Subcutaneous abdominal adipose tissue (tissue), 5 donors: Measurements from ENCODE around the gene TBC1D19.

ENCODE experiments used
- H3K27ac ChIP-seq: one replicate; pipeline ENCODE4 v1.7.0; 2013; ENCODE audit warnings: low read depth, mild to moderate bottlenecking, inconsistent platforms, low read length, moderate library complexity
- H3K27me3 ChIP-seq, 5 donors: one replicate each; pipeline ENCODE4 v1.7.0; 2013; ENCODE audit warnings: low read length in 5 of 5, inconsistent platforms in 1 of 5; ENCODE audit not compliant: control insufficient read depth in 5 of 5, insufficient read depth in 4 of 5
- H3K36me3 ChIP-seq, 5 donors: one replicate each; pipeline ENCODE4 v1.7.0; 2013; ENCODE audit warnings: low read length in 5 of 5; ENCODE audit not compliant: control insufficient read depth in 5 of 5, insufficient read depth in 5 of 5
- H3K4me1 ChIP-seq, 5 donors: one replicate each; pipeline ENCODE4 v1.7.0; 2013; ENCODE audit warnings: low read length in 5 of 5, mild to moderate bottlenecking in 3 of 5, moderate library complexity in 1 of 5; ENCODE audit not compliant: control insufficient read depth in 5 of 5, insufficient read depth in 5 of 5
- H3K4me3 ChIP-seq, 5 donors: one replicate each; pipeline ENCODE4 v1.7.0; 2013; ENCODE audit warnings: low read length in 5 of 5, low read depth in 1 of 5
- H3K9ac ChIP-seq, 5 donors: one replicate each; pipeline ENCODE4 v1.7.0; 2013; ENCODE audit warnings: low read length in 5 of 5, mild to moderate bottlenecking in 4 of 5, moderate library complexity in 3 of 5
- H3K9me3 ChIP-seq, 5 donors: one replicate each; pipeline ENCODE4 v1.7.0; 2013; ENCODE audit warnings: low read length in 5 of 5; ENCODE audit not compliant: control insufficient read depth in 5 of 5
- donor health status: healthy.
- donor health status: healthy.
- donor health status: healthy.
- donor health status: healthy.
- donor health status: healthy.

TBC1D19 gene

DNA sequence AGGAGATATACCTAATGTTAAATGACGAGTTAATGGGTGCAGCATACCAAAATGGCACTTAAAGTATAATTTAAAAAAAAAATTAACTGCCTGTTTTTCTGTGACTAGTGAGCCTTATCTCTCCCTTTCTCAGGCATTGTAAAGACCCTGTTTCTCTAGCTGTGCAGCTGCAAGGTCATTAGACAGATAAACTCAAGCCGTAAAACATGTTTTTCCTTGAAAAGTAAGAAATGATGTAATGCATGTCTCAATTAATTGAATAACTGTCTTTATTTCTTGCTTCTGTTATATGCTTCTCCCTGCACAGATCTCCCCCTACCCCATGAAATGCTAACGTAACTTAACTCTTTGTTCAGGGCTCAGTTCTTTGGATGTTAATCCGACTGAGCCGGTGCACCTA is 10.5 kb downstream of the TBC1D19 start:
- Histone ChIP-seq H3K4me1 (no peaks in the 10 kb centered on the region), H3K9ac (no peak overlapping the region), H3K9me3 (no peaks in the 10 kb centered on the region), H3K27ac (no peak overlapping the region), H3K36me3 (no peaks in the 10 kb centered on the region), H3K4me3 (no peak overlapping the region), H3K27me3 (no peaks in the 10 kb centered on the region)

DNA sequence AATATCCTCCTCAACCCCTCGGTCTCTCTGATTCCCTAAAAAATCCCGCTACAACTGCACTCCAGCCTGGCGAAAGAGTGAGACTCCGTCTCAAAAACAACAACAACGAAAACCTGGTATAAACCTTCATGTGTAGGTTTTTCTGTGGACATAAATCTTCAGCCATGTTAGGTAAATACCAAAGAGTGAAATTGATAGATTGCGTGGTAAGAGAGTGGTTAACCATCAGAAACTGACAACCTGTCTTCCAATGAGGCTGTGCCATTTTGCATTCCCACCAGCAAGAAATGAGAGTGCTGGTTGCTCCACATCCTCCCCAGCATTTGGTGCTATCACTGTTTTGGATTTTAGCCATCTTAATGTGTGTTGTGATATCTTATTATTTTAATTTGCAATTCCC is 10.9 kb downstream of the TBC1D19 start:
- H3K4me1 ChIP-seq = no peaks in the 10 kb centered on the region
- no peaks in the 10 kb centered on the region for H3K27me3 ChIP-seq
- H3K27ac ChIP-seq = no peak overlapping the region
- no peaks in the 10 kb centered on the region for H3K9me3 ChIP-seq
- H3K4me3 ChIP-seq = no peak overlapping the region
- H3K36me3 ChIP-seq = no peaks in the 10 kb centered on the region
- no peak overlapping the region for H3K9ac ChIP-seq

DNA sequence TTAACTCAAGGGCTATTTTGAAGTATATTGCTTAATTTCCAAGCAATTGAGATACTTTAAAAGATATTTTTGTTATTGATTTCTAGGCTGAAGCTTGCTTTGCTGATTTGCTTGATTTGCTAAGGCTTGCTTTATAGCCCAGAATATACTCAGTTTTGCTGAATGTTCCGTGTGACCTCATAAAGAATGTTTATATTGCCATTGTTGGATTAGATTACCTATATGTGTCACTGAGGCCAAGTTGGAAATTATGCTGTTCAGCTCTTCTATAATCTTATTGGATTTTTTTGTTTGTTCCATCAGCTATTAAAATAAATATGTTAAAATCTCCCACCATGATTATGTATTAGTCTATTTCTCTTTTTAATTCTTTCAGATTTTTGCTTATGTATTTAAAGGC is 13.0 kb downstream of the TBC1D19 start:
- Histone ChIP-seq H3K36me3 (no peaks in the 10 kb centered on the region), H3K4me1 (no peaks in the 10 kb centered on the region), H3K4me3 (no peak overlapping the region), H3K9me3 (no peaks in the 10 kb centered on the region), H3K9ac (no peak overlapping the region), H3K27ac (no peak overlapping the region), H3K27me3 (no peaks in the 10 kb centered on the region)

DNA sequence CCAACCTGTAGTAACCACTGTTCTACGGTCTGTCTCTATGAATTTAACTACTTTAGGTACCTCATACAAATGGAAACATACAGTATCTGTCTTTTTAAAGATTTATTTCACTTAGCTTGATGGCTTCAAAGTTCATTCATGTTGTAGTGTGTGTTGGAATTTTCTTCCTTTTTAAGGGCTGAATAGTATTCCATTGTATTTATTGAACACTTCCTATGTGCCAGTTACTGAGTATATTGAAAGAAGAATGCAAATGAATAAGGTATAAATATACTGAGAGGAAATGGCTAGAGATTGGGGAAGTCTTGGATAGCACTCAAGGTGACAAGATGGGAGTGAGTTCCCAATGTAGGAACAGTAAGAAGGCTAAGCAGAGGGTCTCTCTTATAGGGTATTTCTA is 17.3 kb downstream of the TBC1D19 start:
- Histone ChIP-seq H3K27ac (no peak overlapping the region), H3K4me3 (no peak overlapping the region), H3K27me3 (no peaks in the 10 kb centered on the region), H3K9ac (no peak overlapping the region), H3K4me1 (no peaks in the 10 kb centered on the region), H3K9me3 (no peaks in the 10 kb centered on the region), H3K36me3 (no peaks in the 10 kb centered on the region)

DNA sequence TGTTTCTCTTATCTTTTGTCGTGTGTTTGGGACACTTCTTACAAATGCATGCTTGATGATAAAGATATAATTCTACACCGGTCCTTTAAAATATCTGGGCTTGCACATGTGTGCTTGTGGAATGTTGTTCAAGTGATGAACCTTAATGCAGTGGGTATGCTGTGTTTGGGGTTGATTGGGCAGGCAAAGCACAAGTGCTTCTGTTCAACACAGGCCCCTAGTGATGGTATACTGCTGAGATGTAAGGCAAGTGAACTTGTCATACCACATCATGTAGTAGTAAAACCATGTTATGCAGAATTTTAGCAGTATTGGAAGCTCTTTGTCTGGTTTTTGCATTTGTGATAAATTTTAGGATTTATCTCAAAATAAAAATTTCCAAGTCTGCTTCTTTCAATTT is 23.9 kb downstream of the TBC1D19 start:
- no peaks in the 10 kb centered on the region for H3K36me3 ChIP-seq
- no peak overlapping the region for H3K27ac ChIP-seq
- no peaks in the 10 kb centered on the region for H3K27me3 ChIP-seq
- no peaks in the 10 kb centered on the region for H3K9me3 ChIP-seq
- H3K4me1 ChIP-seq = peaks cover 0 to 3% (median 0%) of the 10 kb centered on the region in 5 donors
- no peak overlapping the region for H3K9ac ChIP-seq
- H3K4me3 ChIP-seq = no peak overlapping the region

DNA sequence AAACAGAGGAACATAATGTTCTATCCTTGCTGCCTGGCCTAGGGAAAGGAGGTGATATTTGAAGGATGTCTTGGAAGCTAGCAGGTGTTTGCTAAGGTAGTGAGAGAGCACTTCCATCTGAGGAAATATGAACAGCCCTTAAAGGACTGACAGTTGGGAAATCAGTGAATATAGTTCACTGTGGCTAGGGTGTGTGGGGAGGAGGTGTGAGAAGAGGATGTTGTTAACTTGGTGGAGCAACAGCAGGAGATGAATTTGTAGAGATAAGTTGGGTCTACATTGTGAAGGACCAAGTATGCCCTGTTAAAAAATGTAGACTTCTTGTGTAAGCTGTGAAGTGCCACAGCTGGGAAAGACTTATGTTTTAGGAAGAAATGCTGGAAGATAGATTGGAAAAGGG is 25.5 kb downstream of the TBC1D19 start:
- H3K9ac ChIP-seq = no peak overlapping the region
- no peak overlapping the region for H3K4me3 ChIP-seq
- no peaks in the 10 kb centered on the region for H3K36me3 ChIP-seq
- no peak overlapping the region for H3K27ac ChIP-seq
- no peaks in the 10 kb centered on the region for H3K9me3 ChIP-seq
- no peaks in the 10 kb centered on the region for H3K27me3 ChIP-seq
- peaks cover 0 to 3% (median 0%) of the 10 kb centered on the region in 5 donors for H3K4me1 ChIP-seq

DNA sequence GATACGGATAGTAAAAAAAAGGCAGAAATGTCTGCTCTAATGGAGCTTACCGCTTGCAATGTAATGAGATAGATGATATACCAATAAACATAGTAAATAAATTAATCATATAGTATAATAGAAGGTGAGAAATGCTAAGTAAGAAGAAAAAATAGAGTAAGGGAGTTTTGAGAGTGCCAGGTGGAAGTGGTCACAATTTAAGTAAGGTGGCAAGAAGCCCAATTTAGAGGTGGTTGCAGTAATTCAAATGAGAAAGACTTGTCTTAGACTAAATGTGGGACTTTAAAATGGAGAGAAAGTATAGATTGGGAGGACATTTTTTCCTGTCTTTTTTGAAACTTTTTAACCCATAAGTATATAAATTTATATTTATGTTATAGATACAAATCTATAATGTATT is 26.0 kb downstream of the TBC1D19 start:
- H3K9ac ChIP-seq = no peak overlapping the region
- H3K9me3 ChIP-seq = no peaks in the 10 kb centered on the region
- peaks cover 0 to 3% (median 0%) of the 10 kb centered on the region in 5 donors for H3K4me1 ChIP-seq
- H3K27me3 ChIP-seq = no peaks in the 10 kb centered on the region
- no peak overlapping the region for H3K4me3 ChIP-seq
- H3K36me3 ChIP-seq = no peaks in the 10 kb centered on the region
- no peak overlapping the region for H3K27ac ChIP-seq

DNA sequence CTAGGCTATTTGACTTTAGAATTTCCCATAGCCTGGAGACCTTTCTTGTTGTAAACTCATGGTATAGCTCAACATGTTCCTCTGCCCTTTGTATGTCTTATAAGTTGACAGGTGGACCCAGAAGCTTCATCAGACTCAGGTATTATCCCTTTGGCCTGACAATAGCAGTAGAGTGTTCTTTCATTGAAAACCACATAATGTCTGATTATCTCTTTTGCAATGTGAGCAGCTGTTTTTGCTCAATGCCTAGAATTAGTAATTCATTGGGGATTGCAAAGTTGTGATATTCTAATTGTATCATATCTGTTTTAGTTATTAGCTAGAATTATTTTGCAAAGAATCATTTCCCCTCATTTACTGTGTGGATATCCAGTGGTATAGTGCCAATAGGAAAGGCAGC is 27.5 kb downstream of the TBC1D19 start:
- Histone ChIP-seq H3K4me1 (peaks cover 0 to 3% (median 0%) of the 10 kb centered on the region in 5 donors), H3K36me3 (no peaks in the 10 kb centered on the region), H3K4me3 (no peak overlapping the region), H3K9ac (no peak overlapping the region), H3K9me3 (no peaks in the 10 kb centered on the region), H3K27ac (no peak overlapping the region), H3K27me3 (no peaks in the 10 kb centered on the region)

DNA sequence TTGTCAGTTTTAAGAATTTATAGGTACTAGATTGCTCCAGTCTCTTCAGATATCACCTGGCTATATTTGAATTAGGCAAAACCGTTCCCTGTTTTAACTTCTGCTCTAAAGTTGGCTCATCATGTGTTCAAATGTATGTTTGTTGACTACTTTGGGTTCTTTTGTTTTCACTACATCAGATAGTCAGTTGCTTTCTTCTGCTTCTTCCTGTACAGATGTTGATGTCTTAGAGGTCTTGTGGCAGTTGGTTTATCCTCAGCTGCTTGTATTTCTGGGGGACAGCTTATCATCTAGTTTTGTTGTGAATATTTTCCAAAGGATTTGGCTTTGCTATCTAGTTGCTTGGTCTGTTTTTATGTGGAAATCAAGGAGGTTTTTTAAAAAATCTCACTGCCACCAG is 28.0 kb downstream of the TBC1D19 start:
- no peaks in the 10 kb centered on the region for H3K9me3 ChIP-seq
- no peak overlapping the region for H3K9ac ChIP-seq
- H3K4me3 ChIP-seq = no peak overlapping the region
- H3K27ac ChIP-seq = no peak overlapping the region
- peaks cover 0 to 3% (median 0%) of the 10 kb centered on the region in 5 donors for H3K4me1 ChIP-seq
- no peaks in the 10 kb centered on the region for H3K36me3 ChIP-seq
- no peaks in the 10 kb centered on the region for H3K27me3 ChIP-seq

DNA sequence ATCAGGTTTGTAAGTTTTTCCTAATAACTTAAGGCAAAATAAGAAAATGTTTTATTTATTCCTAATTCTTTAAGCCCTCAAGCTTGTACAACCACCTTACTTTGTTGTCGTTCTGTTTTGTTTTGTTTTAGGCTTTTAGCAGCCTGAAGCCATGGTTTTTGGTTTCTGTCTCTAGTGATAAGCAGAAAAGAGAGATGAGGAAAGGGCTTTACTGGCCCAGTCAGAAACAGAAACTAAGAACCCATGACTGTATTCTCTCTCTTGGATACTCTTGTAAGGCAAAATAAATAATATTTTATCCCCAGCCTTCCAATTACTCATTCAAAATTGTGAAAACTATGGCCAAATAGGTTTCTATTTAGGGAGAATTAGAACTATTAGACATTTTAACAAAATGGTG is 29.4 kb downstream of the TBC1D19 start:
- no peaks in the 10 kb centered on the region for H3K27me3 ChIP-seq

DNA sequence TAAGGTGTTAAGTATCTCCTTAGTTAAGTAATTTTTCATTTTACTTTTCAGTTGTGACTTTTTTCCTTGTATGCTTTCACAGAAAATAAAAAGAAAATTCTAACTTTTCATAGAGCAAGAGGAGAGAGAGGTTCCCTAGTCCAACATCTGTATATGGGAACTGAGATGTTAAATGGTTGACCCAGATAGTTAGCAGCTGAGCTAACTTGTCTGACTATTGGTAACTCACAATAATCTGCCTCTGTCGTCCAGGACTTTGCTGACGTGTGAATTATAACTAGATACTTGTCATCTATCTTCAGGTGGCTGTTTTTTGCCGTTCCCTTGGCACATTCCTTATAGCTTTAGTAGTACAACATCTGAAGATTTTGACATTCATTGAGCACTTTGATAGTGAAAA is 29.9 kb downstream of the TBC1D19 start:
- no peaks in the 10 kb centered on the region for H3K27me3 ChIP-seq
- no peak overlapping the region for H3K27ac ChIP-seq
- H3K9me3 ChIP-seq = no peaks in the 10 kb centered on the region
- peaks cover 0 to 3% (median 0%) of the 10 kb centered on the region in 5 donors for H3K36me3 ChIP-seq
- H3K4me3 ChIP-seq = no peak overlapping the region
- H3K4me1 ChIP-seq = peaks cover 0 to 3% (median 0%) of the 10 kb centered on the region in 5 donors
- H3K9ac ChIP-seq = no peak overlapping the region

More for the DNA sequence above, 29.4 kb downstream of the TBC1D19 start:
- Histone ChIP-seq H3K4me1 (peaks cover 0 to 3% (median 0%) of the 10 kb centered on the region in 5 donors), H3K4me3 (no peak overlapping the region), H3K9ac (no peak overlapping the region), H3K9me3 (no peaks in the 10 kb centered on the region), H3K36me3 (peaks cover 0 to 3% (median 0%) of the 10 kb centered on the region in 5 donors), H3K27ac (no peak overlapping the region)
